Adrenal gland (tissue), 12 donors: ENCODE data around the gene KCP. TPM values are rescaled to one million over a fixed set of nuclear protein-coding genes. Genes with fewer than 3 reads are reported as not detected.
"Not testable (repeated sequence)": the region's sequence is repeated elsewhere in the genome, so short reads cannot be mapped to it uniquely, and the experiment has no call there.

Experiments
- DNase-seq, 7 donors: peaks; one replicate each; pipeline ENCODE4 v3.0.0-alpha.2; 2019 to 2020
- H3K27ac ChIP-seq, 5 donors: fragments of 200-600 bp; sonication (generic) in 4 of 5; 1 replicate in 3 of 5; 2 replicates in 2 of 5; pipeline versions ENCODE4 v1.5.1 to v1.8.0; 2016 to 2020; ENCODE audit warnings: mild to moderate bottlenecking in 1 of 5
- H3K27me3 ChIP-seq: fragments of 200-600 bp; 2 replicates; pipeline ENCODE4 v1.8.0; 2021
- H3K36me3 ChIP-seq, 2 donors: fragments of 200-600 bp; replicated peaks in 1 of 2; 1 replicate in 1 of 2; 2 replicates in 1 of 2; pipeline versions ENCODE4 v1.5.1 to v1.8.0; 2018 to 2022
- H3K4me1 ChIP-seq, 2 donors: fragments of 200-600 bp; replicated peaks in 1 of 2; 1 replicate in 1 of 2; 2 replicates in 1 of 2; pipeline versions ENCODE4 v1.5.1 to v1.8.0; 2018 to 2021
- H3K4me3 ChIP-seq, 4 donors: fragments of 200-600 bp; sonication (generic) in 3 of 4; one replicate each; pipeline ENCODE4 v1.5.1; 2016 to 2018
- H3K9me3 ChIP-seq, 3 donors: fragments of 200-600 bp; sonication (generic) in 1 of 3; replicated peaks in 1 of 3; 1 replicate in 2 of 3; 2 replicates in 1 of 3; pipeline versions ENCODE4 v1.5.1 to v1.8.0; 2016 to 2021
- CTCF ChIP-seq, 6 experiments: fragments of 450-650 bp in 4 of 6; fragments of 200-600 bp in 2 of 6; sonication (generic) in 1 of 6; IDR thresholded peaks; 1 replicate in 5 of 6; 2 replicates in 1 of 6; pipeline versions ENCODE4 v1.5.1 to v1.8.0; 2016 to 2021; ENCODE audit warnings: antibody characterized with exemption in 6 of 6, mild to moderate bottlenecking in 2 of 6, moderate library complexity in 1 of 6
- POLR2A ChIP-seq, 2 donors: fragments of 450-650 bp; IDR thresholded peaks; one replicate each; pipeline ENCODE4 v1.6.1; 2017; ENCODE audit warnings: antibody characterized with exemption in 2 of 2, mild to moderate bottlenecking in 2 of 2, moderate library complexity in 1 of 2
- WGBS, 4 donors: extraction: QIAGEN DNeasy Blood & Tissue Kit in 2 of 4; methylation state at CpG; one replicate each; pipeline versions ENCODE4 v1.1.5 to v1.1.7; 2013 to 2017; 5-methylcytosine and 5-hydroxymethylcytosine counted together
- intact Hi-C, 2 donors: fragments of 100-400 bp; cut with DNase I; formaldehyde crosslinking; loops; one replicate each; pipeline versions ENCODE4 v1.14.1 to v1.15.0; 2022 to 2023
- polyA plus RNA-seq, 3 donors: library from polyadenylated mRNA; stranded (reverse); fragments of 200-250 nt in 2 of 3; fragments of 350-450 nt in 1 of 3; fragmentation: Illumina TruSeq in 1 of 3; extraction: RNeasy Lipid Tissue Mini Kit (QIAGEN cat#74804) in 1 of 3; gene quantifications; one replicate each; pipeline ENCODE4 v1.2.3, GENCODE V29; 2013 to 2014
- total RNA-seq, 9 donors: library from RNA; depleted of rRNA in 4 of 9; stranded (reverse); fragments of >200 nt in 4 of 9; fragments of 120-200 nt in 1 of 9; fragmentation: NEBNext Ultra II Directional in 1 of 9; extraction: Animal tissue kit (Norgen Biotek cat#: 25700) in 1 of 9; gene quantifications; one replicate each; pipeline versions ENCODE4 v1.1.0 to v1.2.4, GENCODE V29; 2013 to 2023
- donor health status: healthy with polysubstance abuse.
- donor health status: Bipolar disorder and iron deficiency.
- donor health status: DM: yes; HTN: yes; CAD: no.
- donor health status: DM: no; HTN: no; CAD: no.
- donor health status: DM: no; HTN: no; CAD: no.
- donor health status: DM: yes; HTN: yes; CAD: no.

The KCP gene
- total and polyA plus RNA-seq, 12 donors: 0.11 to 8.0 (median 0.37) TPM; not detected in 3

DNA sequence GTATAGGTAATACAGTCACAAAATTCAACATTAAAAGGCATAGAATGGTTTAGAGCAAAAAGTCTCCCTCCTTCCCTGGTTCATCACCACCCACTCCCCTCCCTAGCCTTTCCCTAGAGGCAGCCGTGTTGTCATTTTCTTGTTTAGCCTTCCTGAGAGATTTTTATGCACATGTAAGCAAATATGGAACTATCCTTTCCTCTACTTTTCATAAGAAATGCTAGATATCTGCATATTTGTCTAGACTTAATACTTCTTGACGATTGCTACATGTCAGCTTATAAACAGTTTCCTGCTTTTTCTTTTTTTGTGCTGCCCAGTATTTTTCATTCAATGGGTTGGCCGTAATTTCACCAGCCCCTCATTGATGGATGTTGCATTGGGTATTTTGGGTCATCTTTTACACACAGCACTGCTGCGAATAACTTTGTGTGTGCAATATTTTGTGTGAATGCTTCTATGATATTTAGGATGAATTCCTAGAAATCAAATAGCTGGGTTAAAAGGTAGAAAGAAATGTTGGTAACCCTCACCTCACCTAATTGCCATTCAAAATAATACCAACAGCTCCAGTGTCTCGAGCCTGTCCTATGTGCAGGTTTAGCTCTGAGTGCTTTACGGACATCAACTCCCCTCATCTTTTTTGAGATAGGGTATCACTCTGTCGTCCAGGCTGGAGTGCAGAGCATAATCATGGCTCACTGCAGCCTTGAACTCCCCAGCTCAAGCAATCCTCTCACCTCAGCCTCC lies 34.2 kb upstream of the KCP start:
- Histone ChIP-seq H3K9me3 (no peaks in the 10 kb centered on the region), H3K4me3 (no peak overlapping the region), H3K27me3 (no peaks in the 10 kb centered on the region), H3K36me3 (no peaks in the 10 kb centered on the region), H3K4me1 (peaks cover 3 to 8% of the 10 kb centered on the region in 2 donors), H3K27ac (no peak overlapping the region)
- 66 to 78% (median 72%) methylated on average over 6 to 7 of the region's 7 CpGs for WGBS, 4 donors
- intact Hi-C loops: no loop called here
- no peak for DNase-seq
- no peak for TF ChIP-seq CTCF (IDR thresholded peaks at IDR 0.05)
- no peak for TF ChIP-seq POLR2A (IDR thresholded peaks at IDR 0.05)

GRCh38 chr7:128943251-128943650 lies 32.7 kb upstream of the KCP start:
- WGBS, 4 donors: 82 to 94% (median 85%) methylated on average over 2 of the region's 2 CpGs
- H3K9me3 ChIP-seq, H3K27me3 ChIP-seq, H3K36me3 ChIP-seq, H3K4me3 ChIP-seq, intact Hi-C loops, DNase-seq, H3K27ac ChIP-seq: not testable (repeated sequence)
- H3K4me1 ChIP-seq: peaks cover 3 to 11% of the 10 kb centered on the region in 2 donors

GRCh38 chr7:128941946-128942526 lies 31.5 kb upstream of the KCP start:
- Histone ChIP-seq H3K36me3 (no peaks in the 10 kb centered on the region), H3K9me3 (no peaks in the 10 kb centered on the region), H3K4me1 (peaks cover 3 to 7% of the 10 kb centered on the region in 2 donors), H3K4me3 (no peak overlapping the region), H3K27me3 (no peaks in the 10 kb centered on the region), H3K27ac (no peak overlapping the region)
- intact Hi-C loops: no loop called here
- 85 to 94% (median 88%) methylated on average over 13 to 16 of the region's 16 CpGs for WGBS, 4 donors
- DNase-seq: no peak
- TF ChIP-seq CTCF (IDR thresholded peaks at IDR 0.05) (no peak), POLR2A (IDR thresholded peaks at IDR 0.05) (no peak)

GRCh38 chr7:128941323-128941890 lies 30.9 kb upstream of the KCP start:
- 84 to 88% (median 85%) methylated on average over 12 to 15 of the region's 15 CpGs for WGBS, 4 donors
- Histone ChIP-seq H3K36me3 (no peaks in the 10 kb centered on the region), H3K27me3 (no peaks in the 10 kb centered on the region), H3K27ac (no peak overlapping the region), H3K4me3 (no peak overlapping the region), H3K4me1 (peaks cover 3 to 7% of the 10 kb centered on the region in 2 donors), H3K9me3 (no peaks in the 10 kb centered on the region)
- TF ChIP-seq POLR2A (IDR thresholded peaks at IDR 0.05) (no peak), CTCF (IDR thresholded peaks at IDR 0.05) (no peak)
- intact Hi-C loops: no loop called here
- DNase-seq: no peak
